ENCODE data around the gene FUT7.

FUT7 gene

DNA sequence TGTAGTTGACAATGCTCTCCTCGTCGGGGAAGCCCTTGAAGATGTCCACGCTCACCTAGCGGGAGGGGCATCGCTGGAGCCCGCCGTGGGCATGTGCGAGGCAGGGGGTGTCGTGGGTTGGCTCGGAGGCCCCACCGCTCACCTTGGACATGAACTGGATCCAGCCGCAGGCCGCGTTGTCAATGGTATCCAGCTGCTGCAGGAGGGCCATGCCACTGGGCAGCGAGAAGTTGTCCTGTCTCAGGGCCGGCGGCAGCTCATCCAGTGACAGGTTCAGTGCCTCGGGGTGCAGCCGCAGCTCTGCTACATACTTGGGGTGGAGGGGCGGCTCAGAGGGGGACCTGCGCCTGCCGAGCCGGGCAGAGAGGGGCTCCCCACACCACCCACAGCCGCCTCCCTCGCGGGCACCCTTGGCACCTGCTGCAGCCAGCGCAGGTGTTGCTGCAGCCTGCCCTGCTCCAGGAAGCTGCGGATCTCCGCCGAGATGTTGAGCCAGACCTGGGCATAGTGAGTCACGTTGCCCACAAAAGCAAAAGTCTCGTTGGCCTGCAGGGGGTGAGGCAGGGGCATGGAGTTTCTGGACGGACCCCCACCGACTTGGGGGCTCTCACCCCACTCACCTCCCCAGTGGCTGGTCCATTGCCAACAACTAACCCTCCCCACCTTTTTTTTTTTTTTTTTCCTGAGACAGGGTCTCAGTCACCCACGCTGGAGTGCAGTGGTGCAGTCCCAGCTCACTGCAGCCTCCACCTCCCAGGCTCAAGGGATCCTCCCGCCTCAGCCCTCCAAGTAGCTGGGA lies 12.9 kb downstream of the FUT7 start:
- Histone ChIP-seq H3K9me3 (no peaks in the 10 kb centered on the region), H3K4me1 (no peaks in the 10 kb centered on the region), H3K27me3 (ENCODE audit: low read depth) (no peaks in the 10 kb centered on the region), H3K4me3 (no peak overlapping the region), H3K36me3 (replicated peaks) (peaks cover 26% of the 10 kb centered on the region)
- in situ Hi-C loops (cut with MboI; ENCODE audit: low sequenced_read_pairs): no loop called here
- DNase-seq (ENCODE audit: low spot score in 2 of 2): no peak

GRCh38 chr9:137017791-137018497 lies 13.9 kb downstream of the FUT7 start:
- no peak for DNase-seq (ENCODE audit: low spot score in 2 of 2)
- Histone ChIP-seq H3K4me1 (no peaks in the 10 kb centered on the region), H3K27me3 (ENCODE audit: low read depth) (no peaks in the 10 kb centered on the region), H3K9me3 (no peaks in the 10 kb centered on the region), H3K4me3 (no peak overlapping the region), H3K36me3 (replicated peaks) (peaks cover 26% of the 10 kb centered on the region)
- in situ Hi-C loops (cut with MboI; ENCODE audit: low sequenced_read_pairs): no loop called here

DNA sequence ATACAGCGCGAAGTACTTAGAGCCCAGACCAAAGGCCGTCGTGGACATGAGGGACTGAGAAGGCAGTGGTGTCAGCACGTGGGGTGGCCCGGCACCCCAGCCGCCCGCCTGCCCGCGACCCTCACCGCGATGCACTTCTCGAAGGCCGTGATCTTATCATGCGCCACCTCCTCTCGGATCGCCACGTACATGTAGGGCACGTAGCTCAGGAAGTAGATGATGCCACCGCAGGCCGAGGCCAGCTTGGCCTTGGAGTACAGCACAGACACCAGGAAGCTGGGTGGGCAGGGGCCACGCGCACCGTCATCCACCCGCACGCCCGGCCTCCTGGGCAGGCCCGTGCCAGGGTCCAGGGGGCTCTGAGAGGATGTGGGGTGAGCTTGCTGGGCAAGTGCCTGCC lies 14.8 kb downstream of the FUT7 start:
- in situ Hi-C loops (cut with MboI; ENCODE audit: low sequenced_read_pairs): no loop called here
- Histone ChIP-seq H3K36me3 (replicated peaks) (peaks cover 21% of the 10 kb centered on the region), H3K4me1 (no peaks in the 10 kb centered on the region), H3K27me3 (ENCODE audit: low read depth) (no peaks in the 10 kb centered on the region), H3K4me3 (no peak overlapping the region), H3K9me3 (no peaks in the 10 kb centered on the region)
- no peak for DNase-seq (ENCODE audit: low spot score in 2 of 2)

- H3K4me1 ChIP-seq: no peaks in the 10 kb centered on the region
- no peak overlapping the region for H3K4me3 ChIP-seq
- H3K9me3 ChIP-seq: no peaks in the 10 kb centered on the region
- in situ Hi-C loops (cut with MboI; ENCODE audit: low sequenced_read_pairs): no loop called here
- no peaks in the 10 kb centered on the region for H3K27me3 ChIP-seq (ENCODE audit: low read depth)
- DNase-seq (ENCODE audit: low spot score in 2 of 2): no peak
- peaks cover 21% of the 10 kb centered on the region for H3K36me3 ChIP-seq (replicated peaks)
Observed at GRCh38 chr9:137016436-137016835, 15.5 kb downstream of the FUT7 start.

DNA sequence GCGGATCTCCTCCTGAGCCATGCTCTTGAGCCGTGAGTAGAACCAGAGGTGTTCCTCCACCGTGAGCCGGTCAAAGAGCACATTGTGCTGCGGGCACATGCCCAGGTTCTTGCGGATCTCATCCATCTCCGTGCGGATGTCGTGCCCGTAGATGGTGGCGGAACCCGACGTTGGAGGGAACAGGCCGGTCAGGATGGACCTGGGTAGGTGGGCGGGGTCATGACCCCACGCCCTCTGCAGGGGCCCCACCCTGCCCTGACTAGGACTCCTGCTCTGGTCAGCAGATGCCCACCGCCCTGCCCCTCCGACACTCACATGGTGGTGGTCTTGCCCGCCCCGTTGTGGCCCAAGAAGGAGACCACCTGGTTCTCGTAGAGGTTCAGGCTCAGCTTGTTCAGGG lies 15.9 kb downstream of the FUT7 start:
- no peak for DNase-seq (ENCODE audit: low spot score in 2 of 2)
- Histone ChIP-seq H3K9me3 (no peaks in the 10 kb centered on the region), H3K4me1 (no peaks in the 10 kb centered on the region), H3K4me3 (no peak overlapping the region), H3K36me3 (replicated peaks) (peaks cover 21% of the 10 kb centered on the region), H3K27me3 (ENCODE audit: low read depth) (no peaks in the 10 kb centered on the region)
- in situ Hi-C loops (cut with MboI; ENCODE audit: low sequenced_read_pairs): no loop called here

DNA sequence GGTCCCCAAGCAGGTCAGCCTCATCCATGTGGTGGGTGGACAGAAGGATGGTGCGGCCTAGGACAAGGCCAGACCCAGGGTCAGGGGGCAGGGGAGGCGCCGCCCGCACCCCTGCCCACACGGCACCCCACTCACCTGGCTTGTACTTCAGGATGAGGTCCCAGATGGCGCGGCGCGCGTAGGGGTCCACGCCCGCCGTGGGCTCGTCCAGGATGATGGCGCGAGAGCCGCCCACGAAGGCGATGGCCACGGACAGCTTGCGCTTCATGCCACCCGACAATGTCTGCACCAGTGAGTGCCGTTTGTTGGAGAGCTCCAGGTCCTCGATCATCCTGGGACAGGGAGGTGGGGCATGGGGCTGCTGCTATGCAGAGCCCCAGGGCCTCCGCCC lies 16.4 kb downstream of the FUT7 start:
- no peak for DNase-seq (ENCODE audit: low spot score in 2 of 2)
- no peaks in the 10 kb centered on the region for H3K9me3 ChIP-seq
- H3K4me1 ChIP-seq: no peaks in the 10 kb centered on the region
- no peak overlapping the region for H3K4me3 ChIP-seq
- peaks cover 21% of the 10 kb centered on the region for H3K36me3 ChIP-seq (replicated peaks)
- in situ Hi-C loops (cut with MboI; ENCODE audit: low sequenced_read_pairs): no loop called here
- no peaks in the 10 kb centered on the region for H3K27me3 ChIP-seq (ENCODE audit: low read depth)

GRCh38 chr9:137014776-137015539 lies 16.9 kb downstream of the FUT7 start:
- Histone ChIP-seq H3K27me3 (ENCODE audit: low read depth) (no peaks in the 10 kb centered on the region), H3K4me3 (no peak overlapping the region), H3K36me3 (replicated peaks) (peaks cover 21% of the 10 kb centered on the region), H3K9me3 (no peaks in the 10 kb centered on the region), H3K4me1 (no peaks in the 10 kb centered on the region)
- in situ Hi-C loops (cut with MboI; ENCODE audit: low sequenced_read_pairs): no loop called here
- no peak for DNase-seq (ENCODE audit: low spot score in 2 of 2)

DNA sequence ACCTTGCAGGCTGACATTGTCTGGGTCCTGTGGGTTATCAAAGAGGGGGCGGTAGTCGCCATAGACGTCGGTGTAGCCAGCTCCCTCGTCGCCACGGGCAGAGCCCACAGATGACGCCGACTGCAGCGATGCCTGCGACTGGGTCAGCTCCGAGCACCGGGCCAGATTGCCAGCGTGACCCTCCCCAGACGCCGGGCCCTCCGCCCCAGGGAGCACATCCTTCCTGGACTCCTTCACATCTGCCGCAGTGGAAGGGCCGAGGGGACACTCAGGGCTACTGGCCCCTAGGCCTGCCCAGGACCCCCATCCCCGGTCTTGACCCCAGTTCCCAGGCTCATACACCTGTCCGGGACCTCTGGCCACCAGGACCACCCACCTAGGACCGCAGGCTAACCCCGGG lies 17.7 kb downstream of the FUT7 start:
- H3K36me3 ChIP-seq (replicated peaks): peaks cover 21% of the 10 kb centered on the region
- H3K4me1 ChIP-seq: no peaks in the 10 kb centered on the region
- DNase-seq (ENCODE audit: low spot score in 2 of 2): no peak
- H3K9me3 ChIP-seq: no peaks in the 10 kb centered on the region
- no peaks in the 10 kb centered on the region for H3K27me3 ChIP-seq (ENCODE audit: low read depth)
- H3K4me3 ChIP-seq: no peak overlapping the region
- in situ Hi-C loops (cut with MboI; ENCODE audit: low sequenced_read_pairs): no loop called here

- no peak for DNase-seq (ENCODE audit: low spot score in 2 of 2)
- H3K4me1 ChIP-seq: no peaks in the 10 kb centered on the region
- peaks cover 21% of the 10 kb centered on the region for H3K36me3 ChIP-seq (replicated peaks)
- in situ Hi-C loops (cut with MboI; ENCODE audit: low sequenced_read_pairs): no loop called here
- H3K4me3 ChIP-seq: no peak overlapping the region
- no peaks in the 10 kb centered on the region for H3K27me3 ChIP-seq (ENCODE audit: low read depth)
- no peaks in the 10 kb centered on the region for H3K9me3 ChIP-seq
Observed at GRCh38 chr9:137013571-137013940, 18.3 kb downstream of the FUT7 start.

- Histone ChIP-seq H3K4me3 (no peak overlapping the region), H3K9me3 (no peaks in the 10 kb centered on the region), H3K4me1 (no peaks in the 10 kb centered on the region), H3K36me3 (replicated peaks) (peaks cover 21% of the 10 kb centered on the region), H3K27me3 (ENCODE audit: low read depth) (no peaks in the 10 kb centered on the region)
- in situ Hi-C loops (cut with MboI; ENCODE audit: low sequenced_read_pairs): no loop called here
- DNase-seq (ENCODE audit: low spot score in 2 of 2): no peak
Observed at GRCh38 chr9:137012694-137013570, 19.0 kb downstream of the FUT7 start.

DNA sequence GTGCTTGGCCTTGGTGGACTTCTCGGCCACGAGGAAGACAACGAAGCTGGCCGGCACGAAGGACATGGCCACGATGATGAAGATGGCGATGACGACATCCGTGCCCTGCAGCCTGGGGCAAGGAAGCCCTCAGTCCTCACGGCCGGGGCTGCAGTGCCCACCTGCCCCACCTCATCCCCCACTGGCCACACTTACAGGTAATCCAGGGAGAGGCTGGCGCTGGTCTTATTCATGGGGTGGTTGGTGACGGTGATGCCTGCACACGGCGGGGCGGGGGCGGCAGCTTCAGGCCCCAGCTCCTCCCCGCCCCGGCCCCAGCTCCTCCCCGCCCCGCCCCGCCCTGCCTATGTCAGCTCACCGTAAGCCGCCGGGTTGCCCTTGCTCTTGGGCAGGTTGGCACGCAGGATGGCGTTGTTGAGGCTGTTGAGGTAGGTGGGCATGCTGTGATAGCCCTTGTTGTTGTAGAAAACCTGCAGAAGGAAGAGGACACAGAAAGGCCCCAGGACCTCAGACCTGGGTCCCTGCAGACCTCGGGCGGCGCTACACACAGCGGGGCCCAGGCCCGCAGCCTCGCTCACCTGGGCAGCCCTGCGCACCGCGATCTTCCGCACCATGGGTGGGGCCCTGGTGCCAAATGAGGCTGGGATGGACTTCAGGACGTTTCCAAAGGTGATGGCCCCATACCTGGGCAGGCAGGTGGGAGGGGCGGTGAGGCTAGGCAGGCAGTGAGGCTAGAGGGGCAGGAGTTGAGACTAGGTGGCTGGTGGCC lies 19.8 kb downstream of the FUT7 start:
- in situ Hi-C loops (cut with MboI; ENCODE audit: low sequenced_read_pairs): no loop called here
- Histone ChIP-seq H3K27me3 (ENCODE audit: low read depth) (no peaks in the 10 kb centered on the region), H3K4me3 (no peak overlapping the region), H3K9me3 (no peaks in the 10 kb centered on the region), H3K4me1 (no peaks in the 10 kb centered on the region), H3K36me3 (replicated peaks) (peaks cover 19% of the 10 kb centered on the region)
- DNase-seq (ENCODE audit: low spot score in 2 of 2): no peak

- in situ Hi-C loops (cut with MboI; ENCODE audit: low sequenced_read_pairs): no loop called here
Observed at GRCh38 chr9:137011156-137011555, 20.7 kb downstream of the FUT7 start.

More at GRCh38 chr9:137011156-137011555, 20.7 kb downstream of the FUT7 start:
- Histone ChIP-seq H3K4me1 (no peaks in the 10 kb centered on the region), H3K4me3 (no peak overlapping the region), H3K9me3 (no peaks in the 10 kb centered on the region), H3K36me3 (replicated peaks) (peaks cover 10% of the 10 kb centered on the region), H3K27me3 (ENCODE audit: low read depth) (no peaks in the 10 kb centered on the region)
- DNase-seq (ENCODE audit: low spot score in 2 of 2): no peak
